Brain pericyte (primary cell): ENCODE measurements around the gene SLAMF7.
"Not testable (repeated sequence)": the region's sequence is repeated elsewhere in the genome, so short reads cannot be mapped to it uniquely, and the experiment has no call there.

Source experiments
- DNase-seq: peaks from one replicate; pipeline ENCODE4 v3.0.0-alpha.2; 2012; ENCODE audit warnings: low read depth, low spot score

Gene SLAMF7, protein sequence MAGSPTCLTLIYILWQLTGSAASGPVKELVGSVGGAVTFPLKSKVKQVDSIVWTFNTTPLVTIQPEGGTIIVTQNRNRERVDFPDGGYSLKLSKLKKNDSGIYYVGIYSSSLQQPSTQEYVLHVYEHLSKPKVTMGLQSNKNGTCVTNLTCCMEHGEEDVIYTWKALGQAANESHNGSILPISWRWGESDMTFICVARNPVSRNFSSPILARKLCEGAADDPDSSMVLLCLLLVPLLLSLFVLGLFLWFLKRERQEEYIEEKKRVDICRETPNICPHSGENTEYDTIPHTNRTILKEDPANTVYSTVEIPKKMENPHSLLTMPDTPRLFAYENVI

DNA sequence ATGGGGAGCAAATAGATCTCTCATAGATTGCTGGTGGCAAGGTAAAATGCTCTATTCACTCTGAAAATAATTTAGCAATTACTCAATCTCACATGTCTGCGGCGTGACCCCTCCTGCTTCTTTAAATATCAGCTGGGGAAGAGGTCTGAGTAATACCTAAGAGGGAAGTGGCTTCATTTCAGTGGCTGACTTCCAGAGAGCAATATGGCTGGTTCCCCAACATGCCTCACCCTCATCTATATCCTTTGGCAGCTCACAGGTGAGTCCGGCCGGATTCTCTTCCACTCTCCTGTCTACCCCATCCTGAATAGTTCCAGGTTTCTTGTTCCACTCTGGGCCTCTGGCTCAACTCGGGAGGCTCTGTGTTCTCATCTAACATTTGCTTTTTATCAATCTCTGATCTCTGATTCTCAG is at the start of gene SLAMF7:
Gene SLAMF7 (plus strand): TSS at position 150 of the 414 bp plus-strand sequence. CDS start 55 bp downstream, at position 205.
- DNase-seq = no peak

DNA sequence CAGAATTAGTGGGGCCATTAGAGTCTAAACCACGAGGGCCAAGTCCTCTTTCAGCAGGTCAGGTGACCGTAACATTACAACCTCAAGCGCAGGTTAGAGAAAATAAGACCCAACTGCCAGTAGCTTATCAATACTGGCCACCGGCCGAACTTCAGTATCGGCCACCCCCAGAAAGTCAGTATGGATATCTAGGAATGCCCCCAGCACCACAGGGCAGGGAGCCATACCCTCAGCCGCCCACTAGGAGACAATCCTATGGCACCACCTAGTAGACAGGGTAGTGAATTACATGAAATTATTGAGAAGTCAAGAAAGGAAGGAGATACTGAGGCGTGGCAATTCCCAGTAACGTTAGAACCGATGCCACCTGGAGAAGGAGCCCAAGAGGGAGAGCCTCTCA is 46.7 kb upstream of the SLAMF7 start:
- DNase-seq = not testable (repeated sequence)

DNA sequence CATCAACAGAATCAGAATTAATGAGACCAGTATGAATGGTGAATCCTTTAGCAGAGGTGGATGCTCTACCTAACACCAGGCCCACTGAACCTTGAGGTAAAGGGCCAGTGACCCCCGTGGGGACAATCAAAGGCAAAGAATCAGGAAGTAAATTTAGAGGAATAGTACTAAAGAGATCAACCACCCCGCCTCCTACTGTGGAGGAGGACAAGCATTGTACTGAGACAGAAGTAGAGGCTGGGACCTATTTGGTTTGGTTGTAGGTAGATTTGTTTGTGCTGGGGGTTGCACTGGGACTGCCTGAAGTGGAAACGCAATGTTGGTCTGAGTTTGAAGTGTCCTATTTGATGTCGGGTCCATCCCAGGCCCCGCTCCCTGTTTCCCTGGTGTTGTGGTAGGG is 36.9 kb upstream of the SLAMF7 start:
- no peak for DNase-seq

DNA sequence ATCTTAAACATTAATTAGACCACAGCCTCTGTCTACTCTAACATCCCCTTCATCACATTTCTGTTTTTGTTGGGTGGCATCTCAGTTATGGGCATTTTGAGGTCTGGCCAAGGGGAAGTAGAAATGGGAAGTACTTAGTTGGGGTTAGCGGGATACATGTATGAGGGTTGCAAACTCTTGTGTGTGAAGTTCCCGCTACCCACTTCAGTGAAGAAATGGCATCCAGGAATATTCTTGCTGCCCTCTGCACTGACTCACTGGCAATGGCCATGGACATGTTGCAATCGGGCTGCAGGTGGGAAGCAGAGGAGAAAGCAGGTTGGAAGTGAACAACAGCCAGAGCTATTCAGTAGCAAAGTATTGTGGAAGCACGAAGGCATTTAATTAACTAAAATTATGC is 34.8 kb upstream of the SLAMF7 start:
- no peak for DNase-seq

DNA sequence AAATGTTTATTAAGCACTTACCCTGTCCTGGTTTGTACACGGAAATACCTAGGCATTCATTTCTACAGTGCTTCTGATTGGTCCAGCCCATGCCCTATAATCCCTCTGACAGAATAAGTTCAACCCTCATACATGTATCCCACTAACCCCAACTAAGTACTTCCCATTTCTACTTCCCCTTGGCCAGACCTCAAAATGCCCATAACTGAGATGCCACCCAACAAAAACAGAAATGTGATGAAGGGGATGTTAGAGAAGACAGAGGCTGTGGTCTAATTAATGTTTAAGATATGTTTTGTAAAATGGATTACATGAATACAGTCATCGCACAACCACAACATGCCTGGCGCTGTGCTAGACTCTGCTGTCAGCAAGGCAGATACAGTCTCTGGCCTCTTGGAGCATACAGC is 33.8 kb upstream of the SLAMF7 start:
- DNase-seq = not testable (repeated sequence)

DNA sequence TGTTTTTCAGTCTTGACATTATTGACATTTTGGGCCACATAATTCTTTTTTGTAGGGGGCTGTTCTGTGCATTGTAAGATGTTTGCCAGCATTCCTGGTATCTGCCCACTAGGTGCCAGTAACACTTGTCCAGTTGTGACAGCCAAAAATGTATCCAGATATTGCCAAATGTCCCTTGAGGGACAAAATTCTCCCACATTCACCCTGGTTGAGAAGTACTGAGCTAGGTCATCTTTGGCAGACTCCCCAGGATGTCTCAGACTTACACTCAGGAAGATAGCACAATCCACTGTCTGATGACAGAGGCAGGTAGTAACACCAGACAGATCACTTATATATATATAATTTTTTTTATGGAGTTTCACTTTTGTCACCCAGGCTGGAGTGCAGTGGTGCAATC is 33.3 kb upstream of the SLAMF7 start:
- no peak for DNase-seq

DNA sequence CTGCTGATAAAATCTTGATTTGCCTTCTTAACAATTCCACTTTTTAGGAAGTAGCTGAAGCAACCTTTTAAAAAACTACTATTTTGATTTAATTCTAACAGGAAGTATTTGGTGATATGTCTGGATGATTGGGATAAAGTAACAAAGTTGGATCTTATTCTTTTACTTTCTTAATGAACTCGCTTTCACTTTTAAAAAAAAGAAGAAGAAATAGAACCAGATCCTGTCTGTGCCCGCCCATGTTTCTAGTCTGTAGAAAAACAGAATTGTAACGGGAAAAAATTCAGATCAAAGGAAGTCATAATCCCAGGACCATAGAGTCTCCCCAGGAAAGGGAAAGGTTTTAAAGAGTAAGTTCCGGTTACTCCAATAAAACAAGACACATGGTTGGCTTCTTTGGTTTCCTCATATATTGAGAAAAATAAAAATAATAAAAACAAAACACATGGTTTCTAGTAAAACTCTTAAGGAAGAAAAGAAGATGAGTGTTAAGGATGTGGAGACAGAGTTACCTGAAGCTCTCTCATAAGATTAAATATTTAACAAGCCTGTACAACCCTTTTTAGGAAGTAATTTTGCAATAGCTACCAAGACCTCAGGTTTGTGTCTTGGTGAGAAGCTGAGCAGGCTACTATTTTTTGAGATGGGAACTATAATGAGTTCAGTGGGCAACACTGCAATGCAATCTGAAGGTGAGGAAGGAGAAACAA is 32.4 kb upstream of the SLAMF7 start:
- no peak for DNase-seq

DNA sequence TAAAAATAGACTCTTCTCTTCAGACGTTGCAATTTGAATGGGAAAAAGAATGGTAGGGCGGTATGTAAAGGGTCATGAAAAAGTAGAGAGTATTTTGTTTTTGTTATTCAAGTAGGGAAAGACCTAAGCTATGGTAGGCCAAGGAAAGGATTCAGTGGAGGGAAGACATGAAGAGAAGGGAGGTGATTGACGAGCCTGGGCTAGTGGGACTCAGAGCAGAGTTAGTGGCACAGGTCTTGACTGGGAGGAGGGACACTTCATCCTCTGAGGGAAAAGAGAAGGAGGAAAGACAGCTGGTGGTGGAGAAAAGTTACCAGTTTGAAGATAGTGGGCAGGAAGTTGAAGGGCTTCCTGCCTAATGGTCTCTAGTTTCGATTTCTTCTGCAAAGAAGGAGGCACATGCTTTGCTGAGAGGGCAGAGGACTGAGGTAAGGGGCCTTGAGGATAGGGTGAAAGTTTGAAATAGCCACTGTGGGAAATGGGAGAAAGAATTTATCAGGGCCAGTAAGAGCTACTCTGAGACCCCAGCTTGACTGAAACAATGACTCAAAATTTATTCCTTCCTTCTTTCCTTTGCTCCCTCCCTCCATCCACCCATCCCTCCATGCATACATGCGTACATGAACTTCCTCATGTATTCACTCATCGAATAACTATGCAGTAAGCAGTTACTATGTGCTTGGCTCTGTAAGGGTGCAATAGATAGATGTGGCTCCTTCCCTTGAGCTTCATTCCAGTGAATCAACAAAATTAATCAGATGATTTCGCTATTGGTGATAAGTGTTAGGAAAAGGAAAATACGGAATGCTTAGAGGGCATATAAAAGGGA is 31.6 kb upstream of the SLAMF7 start:
- no peak for DNase-seq

DNA sequence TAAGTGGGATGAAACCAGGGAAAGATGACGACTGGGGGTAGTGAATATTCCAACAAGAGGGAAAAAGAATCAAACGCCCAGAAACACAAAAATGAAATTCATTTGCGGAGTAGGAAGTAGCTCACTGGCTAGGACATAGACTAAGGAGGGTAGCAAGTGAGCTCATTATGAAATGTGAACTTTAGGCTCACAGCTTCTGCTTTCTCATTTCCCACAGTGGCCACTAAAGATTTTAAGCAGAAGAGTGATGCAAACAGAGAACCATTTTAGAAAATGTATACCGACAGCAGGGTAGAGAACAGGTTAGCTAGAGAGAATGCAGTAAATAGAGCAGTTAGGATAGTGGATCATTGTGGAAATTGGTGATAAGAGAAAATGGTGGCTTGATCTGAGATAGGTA is 30.9 kb upstream of the SLAMF7 start:
- DNase-seq = no peak

DNA sequence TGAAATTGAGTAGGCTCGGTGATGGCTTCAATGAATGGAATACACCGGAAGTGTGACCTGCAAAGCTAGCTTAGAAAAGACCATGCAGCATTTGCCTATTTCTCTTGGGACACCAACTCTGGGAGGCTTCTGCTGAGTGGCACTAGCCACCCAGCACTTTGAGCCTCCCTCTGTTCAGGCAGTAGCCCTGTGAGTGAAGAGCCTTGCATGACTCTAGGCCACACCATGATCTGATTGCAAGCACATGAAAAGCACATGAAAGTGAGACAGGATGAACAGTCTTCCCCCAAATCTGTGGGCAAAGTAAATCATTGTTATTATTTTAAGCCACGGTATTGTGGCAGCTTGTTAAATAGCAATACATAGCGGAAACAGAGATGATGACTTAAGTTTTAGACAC is 30.2 kb upstream of the SLAMF7 start:
- DNase-seq = no peak

DNA sequence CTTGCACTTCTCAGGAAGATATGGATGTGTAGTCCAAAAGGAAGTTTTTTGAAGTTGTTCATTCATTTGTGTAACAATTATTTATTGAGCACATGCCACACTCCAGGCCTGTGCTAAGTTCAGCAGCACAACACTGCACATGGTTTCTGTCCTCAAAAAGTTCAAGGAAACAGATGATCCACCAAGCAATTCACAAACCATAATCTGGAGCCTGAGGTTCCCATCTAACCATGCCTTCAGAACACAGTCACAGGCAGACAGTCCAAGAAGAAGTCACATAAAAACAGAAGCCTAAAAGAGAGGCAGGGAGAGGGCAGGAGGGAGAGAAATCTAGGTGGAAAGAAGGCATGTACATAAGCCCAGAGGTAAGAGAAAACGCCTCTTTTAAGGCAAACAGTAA is 29.3 kb upstream of the SLAMF7 start:
- no peak for DNase-seq

DNA sequence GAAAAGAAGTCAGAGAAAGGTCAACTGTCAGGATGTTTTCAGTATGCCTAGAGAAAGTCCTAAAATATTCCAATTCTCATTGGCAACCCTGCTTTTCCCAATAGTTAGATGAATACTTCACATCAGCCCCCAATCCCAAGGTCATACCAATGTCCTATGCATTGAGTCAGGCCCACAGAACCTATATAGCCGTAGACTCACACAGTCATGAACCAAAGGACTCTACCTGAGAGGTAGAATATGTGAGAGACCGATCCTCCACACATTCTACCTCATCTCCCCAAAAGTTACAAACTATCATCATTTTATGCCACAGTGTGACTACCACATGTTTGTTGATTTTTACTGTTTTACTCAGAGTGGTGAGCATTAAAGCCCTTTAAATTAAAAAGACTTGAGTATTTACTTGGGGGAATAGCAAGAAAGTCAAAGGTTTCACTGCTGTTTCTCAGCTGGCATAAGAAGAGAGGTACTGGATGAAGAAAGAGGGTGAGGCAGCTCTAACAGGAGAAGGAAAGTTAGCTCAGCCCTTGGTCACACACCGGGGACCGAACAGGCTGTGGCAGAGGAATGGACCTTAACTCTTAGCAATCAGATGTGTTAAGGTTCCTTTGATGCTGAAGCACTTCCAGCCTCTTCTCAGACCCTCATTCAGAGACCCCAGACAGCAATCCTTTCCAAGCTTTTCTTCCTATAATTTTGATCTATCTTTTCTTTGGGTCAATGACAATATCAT is 28.4 kb upstream of the SLAMF7 start:
- DNase-seq = no peak

DNA sequence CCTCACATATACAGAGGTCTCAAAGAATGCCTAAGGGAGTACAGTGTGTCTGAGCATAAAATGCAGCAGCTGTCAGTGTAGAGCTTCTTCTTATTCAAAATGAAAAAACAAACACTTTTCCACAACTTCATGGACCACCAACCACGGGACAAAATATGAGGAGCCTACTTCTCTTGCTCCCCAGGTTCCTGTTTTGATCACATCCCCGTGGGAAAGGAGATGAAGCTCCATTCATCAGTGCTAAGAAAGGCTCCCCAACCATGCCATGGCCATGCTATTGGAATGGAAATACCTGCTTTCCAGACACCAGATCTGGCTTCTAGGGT is 27.8 kb upstream of the SLAMF7 start:
- no peak for DNase-seq

DNA sequence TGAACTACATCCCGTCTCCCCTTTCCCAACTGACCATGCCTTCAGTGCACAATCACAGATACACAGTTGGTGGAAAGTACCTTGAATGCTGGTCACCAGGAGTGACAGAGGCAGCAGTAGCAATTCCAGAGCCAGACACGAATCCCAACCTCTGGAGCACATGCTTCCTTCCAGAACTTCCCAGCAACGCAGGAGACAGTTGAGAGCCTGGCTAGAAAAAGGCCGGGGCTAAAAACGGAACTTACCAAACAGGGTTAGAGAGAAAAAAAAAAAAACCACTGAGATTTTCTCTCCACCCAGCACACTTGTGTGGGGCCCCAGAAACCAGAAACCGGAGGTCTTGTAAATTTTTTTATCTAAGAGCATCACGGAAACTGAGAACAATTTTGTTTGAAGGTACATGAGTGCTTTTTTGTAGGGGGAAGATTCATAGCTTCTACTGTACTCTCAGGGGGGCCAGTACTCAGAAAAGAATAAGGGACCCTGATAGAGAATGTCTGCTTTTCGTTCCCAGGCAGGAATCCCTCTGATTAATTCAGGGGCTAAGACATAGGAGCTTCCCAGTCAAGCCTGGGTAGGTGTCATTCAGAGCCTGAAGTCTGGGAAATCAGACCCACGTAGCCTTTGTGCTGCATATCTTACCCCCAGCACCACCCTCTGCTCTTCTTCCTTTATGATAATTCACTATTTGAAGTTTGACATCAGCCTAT is 27.3 kb upstream of the SLAMF7 start, which contains the start of gene CD48:
Gene CD48 (minus strand): TSS at position 221 of the 710 bp plus-strand sequence. CDS start 59 bp downstream, at position 162.
- DNase-seq = no peak

DNA sequence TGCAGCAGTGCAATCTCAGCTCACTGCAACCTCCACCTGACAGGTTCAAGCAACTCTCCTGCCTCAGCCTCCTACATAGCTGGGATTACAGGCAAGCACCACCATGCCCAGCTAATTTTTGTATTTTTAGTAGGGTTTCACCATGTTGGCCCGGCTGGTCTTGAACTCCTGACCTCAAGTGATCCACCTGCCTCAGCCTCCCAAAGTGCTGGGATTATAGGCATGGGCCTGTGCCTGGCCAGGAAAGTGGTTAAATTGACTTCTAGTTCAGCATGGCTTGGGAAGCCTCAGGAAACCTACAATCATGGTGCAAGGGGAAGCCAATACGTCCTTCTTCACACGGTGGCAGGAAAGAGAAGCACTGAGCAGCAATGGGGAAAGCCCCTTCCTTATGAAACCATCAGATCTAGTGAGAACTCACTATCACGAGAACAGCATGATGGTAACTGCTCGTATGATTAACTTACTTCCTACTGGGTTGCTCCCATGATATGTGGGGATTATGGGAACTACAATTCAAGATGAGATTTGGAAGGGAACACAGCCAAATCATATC is 26.4 kb upstream of the SLAMF7 start:
- DNase-seq = not testable (repeated sequence)

DNA sequence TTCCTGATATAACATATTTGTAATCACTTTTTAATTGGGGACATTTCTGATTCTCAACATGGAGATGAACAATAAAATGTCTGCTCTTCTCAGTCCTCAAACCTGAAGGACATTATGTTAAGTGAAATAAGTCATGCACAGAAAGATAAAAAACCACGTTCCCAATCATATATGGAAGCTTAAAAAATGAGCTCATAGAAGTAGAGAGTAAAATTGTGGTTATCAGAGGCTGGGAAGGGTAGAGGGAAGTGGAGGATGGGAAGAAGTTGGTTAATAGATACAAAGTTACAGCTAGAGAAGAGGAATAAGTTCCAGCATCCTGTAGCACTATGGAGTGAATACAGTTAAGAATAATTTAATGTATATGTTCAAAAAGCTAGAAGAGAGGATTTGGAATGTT is 25.9 kb upstream of the SLAMF7 start:
- no peak for DNase-seq

DNA sequence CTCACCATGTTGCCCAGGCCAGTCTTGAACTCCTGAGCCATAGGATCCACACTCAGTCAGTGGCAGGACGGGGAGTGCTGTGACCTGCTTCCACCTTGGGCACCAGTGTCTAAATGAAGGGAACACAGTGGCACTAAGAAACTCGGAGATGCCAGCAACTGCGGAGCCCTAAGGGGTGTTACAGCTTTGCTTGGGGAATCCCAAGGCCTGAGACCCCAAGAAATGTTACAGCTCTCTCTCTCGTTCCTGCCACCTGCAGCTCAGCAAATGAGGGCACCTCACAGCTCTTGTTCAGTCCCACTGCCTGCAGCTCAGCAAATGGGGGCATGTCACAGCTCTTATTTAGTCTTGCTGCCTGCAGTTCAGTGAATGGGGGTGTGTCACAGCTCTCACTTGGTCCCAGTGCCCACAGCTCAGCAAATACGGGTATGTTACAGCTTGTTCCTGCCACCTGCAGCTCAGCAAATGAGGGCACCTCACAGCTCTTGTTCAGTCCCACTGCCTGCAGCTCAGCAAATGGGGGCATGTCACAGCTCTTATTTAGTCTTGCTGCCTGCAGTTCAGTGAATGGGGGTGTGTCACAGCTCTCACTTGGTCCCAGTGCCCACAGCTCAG is 24.9 kb upstream of the SLAMF7 start:
- not testable (repeated sequence) for DNase-seq

DNA sequence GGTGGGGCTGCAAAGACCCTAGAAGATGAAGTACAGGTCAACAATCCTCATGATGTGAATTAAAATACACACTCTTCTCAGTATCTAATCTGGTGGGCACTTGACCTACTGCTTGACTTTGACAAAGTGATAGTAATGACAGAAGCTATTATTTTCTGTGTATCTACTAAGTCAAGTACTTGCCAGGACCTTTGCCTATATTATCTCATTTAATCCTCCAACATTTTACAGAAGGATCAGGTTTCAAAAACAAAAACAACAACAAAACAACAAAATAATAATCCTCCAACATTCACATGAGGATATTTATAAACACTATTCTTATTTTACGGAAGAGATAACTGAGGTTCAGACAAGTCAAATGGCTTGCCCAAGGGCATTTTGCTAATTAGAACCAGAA is 23.0 kb upstream of the SLAMF7 start:
- no peak for DNase-seq

DNA sequence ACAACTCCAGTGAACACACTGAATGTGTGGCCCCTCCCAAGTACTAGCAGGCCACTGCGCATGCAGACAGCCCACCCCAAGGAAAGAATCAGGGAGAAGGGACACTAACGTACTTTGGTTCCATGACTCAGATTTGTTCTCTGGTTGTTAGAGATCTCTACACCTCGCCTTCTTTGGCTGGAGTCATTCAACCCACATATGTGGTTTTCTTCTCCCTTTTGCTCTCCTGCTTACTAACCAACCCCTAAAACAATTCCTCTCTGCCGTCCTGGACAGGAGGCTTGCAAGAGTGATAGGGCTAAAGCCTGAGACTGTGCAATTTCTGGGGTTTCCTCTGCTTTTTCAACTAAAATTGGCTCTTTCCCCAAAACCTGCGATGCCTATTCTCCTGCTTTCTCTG is 21.7 kb upstream of the SLAMF7 start:
- DNase-seq = no peak

DNA sequence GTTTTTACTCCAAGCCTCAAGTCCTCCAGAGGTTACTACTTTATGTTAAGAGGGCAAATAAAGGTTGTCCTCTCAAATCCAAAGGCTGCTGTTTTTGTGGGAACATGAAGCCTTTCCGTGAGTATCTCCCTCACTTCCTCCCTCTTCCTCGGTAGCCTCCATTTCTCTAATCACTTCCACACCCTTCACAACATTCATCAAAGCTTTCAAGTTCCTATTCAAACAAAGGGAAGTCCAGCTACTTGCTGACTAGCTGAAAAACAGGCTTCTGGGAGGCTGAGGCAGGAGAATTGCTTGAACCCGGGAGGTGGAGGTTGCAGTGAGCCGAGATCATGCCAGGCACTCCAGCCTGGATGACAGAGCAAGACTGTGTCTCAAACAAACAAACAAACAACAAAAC is 20.8 kb upstream of the SLAMF7 start:
- DNase-seq = no peak
